PC-3 (cell line): ENCODE data around the gene ASCC3. TPM values are rescaled to one million over a fixed set of nuclear protein-coding genes. Genes with fewer than 3 reads are reported as not detected.

Experiments
- ATAC-seq: fragments of 200-7000 bp; cut with Tn5 transposase; 2 replicates; pipeline ENCODE4 v1.9.1; 2020; ENCODE audit warnings: mild to moderate bottlenecking, moderate library complexity
- BruUV-seq: library from RNA; stranded (reverse); fragments of 400-500 nt; replicated peaks from 2 replicates; lab custom pipeline; 2021; lab: Mats Ljungman, UMichigan
- CTCF ChIA-PET: fragments of 300-600 bp; sonication (Branson Sonifier 250); formaldehyde crosslinking; loops from one replicate; lab custom pipeline; 2022; ENCODE audit warnings: antibody characterized with exemption; lab: Charles Lee
- POLR2A ChIA-PET: fragments of 300-600 bp; sonication (Branson Sonifier 250); formaldehyde crosslinking; loops from one replicate; lab custom pipeline; 2022; ENCODE audit warnings: antibody characterized with exemption; ENCODE audit not compliant: unreplicated experiment; lab: Charles Lee
- DNase-seq: peaks from one replicate; pipeline ENCODE4 v3.0.0-alpha.2; 2015
- H2AFZ ChIP-seq: fragments of 300-600 bp; sonication (generic); 2 replicates; pipeline ENCODE4 v1.6.0; 2016; ENCODE audit warnings: antibody characterized with exemption, low read length
- H3F3A ChIP-seq: fragments of 300-600 bp; sonication (generic); one replicate; pipeline ENCODE4 v1.6.0; 2017; ENCODE audit warnings: antibody characterized with exemption, low read length, control low read depth, mild to moderate bottlenecking; ENCODE audit not compliant: unreplicated experiment
- H3K27ac ChIP-seq: fragments of 300-600 bp; sonication (generic); 2 replicates; pipeline ENCODE4 v1.5.1; 2016; ENCODE audit warnings: mild to moderate bottlenecking, low read length
- H3K27me3 ChIP-seq: fragments of 300-600 bp; sonication (generic); 2 replicates; pipeline ENCODE4 v1.6.1; 2016; ENCODE audit warnings: low read length, mixed read lengths
- H3K36me3 ChIP-seq: fragments of 300-600 bp; sonication (generic); 2 replicates; pipeline ENCODE4 v1.6.1; 2016; ENCODE audit warnings: low read depth, mixed run types, low read length, mixed read lengths
- H3K4me1 ChIP-seq: fragments of 300-600 bp; sonication (generic); 2 replicates; pipeline ENCODE4 v1.5.1; 2016; ENCODE audit warnings: low read length; ENCODE audit not compliant: insufficient read depth
- H3K4me2 ChIP-seq: fragments of 300-600 bp; sonication (generic); 2 replicates; pipeline ENCODE4 v1.6.0; 2016; ENCODE audit warnings: low read length
- H3K4me3 ChIP-seq: fragments of 300-600 bp; sonication (generic); 2 replicates; pipeline ENCODE4 v1.5.1; 2016; ENCODE audit warnings: mild to moderate bottlenecking, low read length, mixed read lengths
- H3K79me2 ChIP-seq: fragments of 300-600 bp; sonication (generic); 2 replicates; pipeline ENCODE4 v1.6.1; 2017; ENCODE audit warnings: low read length, mixed read lengths
- H3K9ac ChIP-seq: fragments of 300-600 bp; sonication (generic); 2 replicates; pipeline ENCODE4 v1.6.0; 2016; ENCODE audit warnings: mild to moderate bottlenecking, low read length
- H3K9me2 ChIP-seq: fragments of 300-600 bp; sonication (generic); replicated peaks from 2 replicates; pipeline ENCODE4 v1.6.1; 2016; ENCODE audit warnings: mixed run types, low read length, mixed read lengths
- H3K9me3 ChIP-seq: fragments of 300-600 bp; sonication (generic); 2 replicates; pipeline ENCODE4 v1.6.1; 2016; ENCODE audit warnings: low read length, mixed read lengths
- H4K20me1 ChIP-seq: fragments of 300-600 bp; sonication (generic); 2 replicates; pipeline ENCODE4 v1.6.1; 2016; ENCODE audit warnings: low read length, mixed read lengths
- EZH2 ChIP-seq: fragments of 300-600 bp; sonication (generic); IDR thresholded peaks from one replicate; pipeline ENCODE4 v1.6.1; 2017; ENCODE audit warnings: antibody characterized with exemption, mild to moderate bottlenecking, low read length; ENCODE audit not compliant: unreplicated experiment
- EZH2phosphoT487 ChIP-seq: fragments of 300-600 bp; sonication (generic); IDR thresholded peaks from 2 replicates; pipeline ENCODE4 v1.6.1; 2018; ENCODE audit warnings: mild to moderate bottlenecking, antibody characterized with exemption, low read length, borderline replicate concordance
- intact Hi-C: fragments of 100-400 bp; cut with micrococcal nuclease; formaldehyde crosslinking; loops from 2 replicates; pipeline ENCODE4 v1.9.0; 2023
- total RNA-seq: library from RNA; depleted of rRNA; stranded (reverse); fragments of >200 nt; gene quantifications from 2 replicates; pipeline ENCODE4 v1.2.3, GENCODE V29; 2014
- TF ChIP-seq, protein P1 (sequence below): fragments of 300-600 bp; sonication (generic); conservative IDR thresholded peaks from 2 replicates; pipeline ENCODE4 v1.5.1; 2017; ENCODE audit warnings: antibody characterized with exemption, low read depth, mild to moderate bottlenecking, low read length

Gene ASCC3
- total RNA-seq, 1 experiment from 2014 or later: 27.7 TPM

DNA sequence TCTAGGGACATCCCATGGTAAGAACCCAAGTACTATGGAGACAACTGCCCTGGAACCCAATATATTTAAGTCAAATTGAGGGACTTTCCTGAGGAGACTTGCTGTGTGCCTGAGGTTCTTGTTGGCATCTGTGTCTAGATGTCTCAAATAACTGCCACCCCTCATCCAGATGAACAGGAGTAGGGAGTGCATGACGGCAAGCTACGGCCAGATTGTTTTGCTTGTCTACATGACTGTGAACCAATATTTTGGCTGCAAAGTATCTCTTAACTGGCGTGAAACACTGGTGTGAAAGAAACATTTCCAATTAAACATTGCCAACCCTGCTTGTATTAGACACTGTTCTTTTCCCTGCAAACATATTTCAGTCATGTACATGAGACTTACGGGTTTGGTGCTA lies 364.0 kb downstream of the ASCC3 start:
- ATAC-seq (no peak), DNase-seq (no peak)
- H3K27me3 ChIP-seq: no peaks in the 10 kb centered on the region
- peaks cover 12% of the 10 kb centered on the region; the same call in 1 of the 2 replicates for H3K4me1 ChIP-seq
- H3K4me3 ChIP-seq: no peak overlapping the region
- no peak overlapping the region for H3K27ac ChIP-seq
- H4K20me1 ChIP-seq: no peaks in the 10 kb centered on the region
- no peak overlapping the region for H2AFZ ChIP-seq
- TF ChIP-seq, protein P1, sequence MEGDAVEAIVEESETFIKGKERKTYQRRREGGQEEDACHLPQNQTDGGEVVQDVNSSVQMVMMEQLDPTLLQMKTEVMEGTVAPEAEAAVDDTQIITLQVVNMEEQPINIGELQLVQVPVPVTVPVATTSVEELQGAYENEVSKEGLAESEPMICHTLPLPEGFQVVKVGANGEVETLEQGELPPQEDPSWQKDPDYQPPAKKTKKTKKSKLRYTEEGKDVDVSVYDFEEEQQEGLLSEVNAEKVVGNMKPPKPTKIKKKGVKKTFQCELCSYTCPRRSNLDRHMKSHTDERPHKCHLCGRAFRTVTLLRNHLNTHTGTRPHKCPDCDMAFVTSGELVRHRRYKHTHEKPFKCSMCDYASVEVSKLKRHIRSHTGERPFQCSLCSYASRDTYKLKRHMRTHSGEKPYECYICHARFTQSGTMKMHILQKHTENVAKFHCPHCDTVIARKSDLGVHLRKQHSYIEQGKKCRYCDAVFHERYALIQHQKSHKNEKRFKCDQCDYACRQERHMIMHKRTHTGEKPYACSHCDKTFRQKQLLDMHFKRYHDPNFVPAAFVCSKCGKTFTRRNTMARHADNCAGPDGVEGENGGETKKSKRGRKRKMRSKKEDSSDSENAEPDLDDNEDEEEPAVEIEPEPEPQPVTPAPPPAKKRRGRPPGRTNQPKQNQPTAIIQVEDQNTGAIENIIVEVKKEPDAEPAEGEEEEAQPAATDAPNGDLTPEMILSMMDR: no peak
- TF ChIP-seq EZH2 (no peak), EZH2phosphoT487 (no peak)
- no peaks in the 10 kb centered on the region for H3K9me3 ChIP-seq
- H3K4me2 ChIP-seq: no peak overlapping the region
- no peak overlapping the region for H3K9ac ChIP-seq
- POLR2A ChIA-PET: no interaction called here
- H3F3A ChIP-seq: no peaks in the 10 kb centered on the region
- CTCF ChIA-PET: no interaction called here
- intact Hi-C loops: no loop called here
- no peaks in the 10 kb centered on the region for H3K9me2 ChIP-seq
- no peaks in the 10 kb centered on the region for H3K79me2 ChIP-seq
- no peaks in the 10 kb centered on the region for H3K36me3 ChIP-seq
- no TSS peak for BruUV-seq

DNA sequence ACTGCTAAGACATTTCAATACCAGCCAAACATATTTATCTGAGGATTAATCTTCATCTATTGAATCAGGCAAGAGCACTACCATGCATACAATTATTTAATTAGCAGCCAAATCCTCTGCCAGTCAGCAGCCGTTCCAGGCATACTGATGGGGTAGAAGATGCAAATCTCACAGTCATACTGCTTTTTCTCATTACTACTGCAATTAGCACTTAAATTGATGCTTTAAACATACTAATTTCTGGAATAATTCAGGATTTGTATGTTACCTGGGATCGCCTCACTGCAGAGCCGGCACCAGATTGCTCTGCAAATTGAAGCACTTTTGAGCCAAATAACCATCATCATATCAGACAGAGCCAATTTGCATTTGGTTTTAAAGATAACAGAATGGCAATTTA lies 366.5 kb downstream of the ASCC3 start:
- Histone ChIP-seq H3F3A (no peaks in the 10 kb centered on the region), H3K4me3 (no peak overlapping the region), H3K27me3 (no peaks in the 10 kb centered on the region), H2AFZ (no peak overlapping the region), H3K9me2 (no peaks in the 10 kb centered on the region), H3K9ac (no peak overlapping the region), H4K20me1 (no peaks in the 10 kb centered on the region), H3K36me3 (no peaks in the 10 kb centered on the region; the same call in 1 of the 2 replicates), H3K27ac (no peak overlapping the region), H3K9me3 (no peaks in the 10 kb centered on the region), H3K4me2 (no peak overlapping the region), H3K4me1 (peaks cover 14% of the 10 kb centered on the region; the same call in 1 of the 2 replicates), H3K79me2 (no peaks in the 10 kb centered on the region)
- no peak for DNase-seq
- CTCF ChIA-PET: no interaction called here
- ATAC-seq: no peak
- no TSS peak for BruUV-seq
- intact Hi-C loops: no loop called here
- TF ChIP-seq EZH2 (no peak), EZH2phosphoT487 (no peak)
- TF ChIP-seq, protein P1: no peak
- POLR2A ChIA-PET: no interaction called here

DNA sequence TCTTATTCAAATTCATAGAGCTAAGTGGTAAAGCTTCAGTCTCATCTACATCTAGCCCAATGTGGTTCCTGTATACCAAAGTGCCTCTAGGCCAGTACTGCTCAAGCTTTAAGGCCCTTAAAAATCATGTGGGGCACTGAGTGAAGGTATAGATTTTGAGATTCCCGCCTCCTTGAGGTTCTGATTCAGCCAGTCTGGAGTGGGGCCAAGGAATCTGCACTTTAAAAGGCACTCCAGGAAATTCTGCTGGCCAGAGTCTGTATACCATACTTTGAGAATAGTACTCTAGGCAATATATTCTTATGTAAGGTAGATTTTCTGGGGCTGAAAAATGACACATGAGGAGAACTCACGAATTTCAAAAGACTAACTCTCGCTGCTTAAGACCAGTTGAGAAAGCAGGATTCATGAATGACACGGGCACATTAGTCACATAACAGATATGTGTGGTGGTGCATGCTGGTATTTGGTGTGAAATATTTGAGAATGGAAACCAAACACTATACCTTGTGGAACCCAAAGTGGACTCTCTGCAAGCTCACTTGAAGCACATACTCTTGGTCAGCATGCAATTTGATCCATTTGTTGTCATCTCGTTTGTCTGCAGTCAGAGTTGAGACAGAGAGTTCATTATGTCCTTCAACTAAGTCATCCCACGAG lies 368.8 kb downstream of the ASCC3 start:
- H3K4me1 ChIP-seq: peaks cover 9% of the 10 kb centered on the region; the same call in 1 of the 2 replicates
- DNase-seq (peak; percentile 50), ATAC-seq (no peak)
- no peaks in the 10 kb centered on the region for H3K27me3 ChIP-seq
- TF ChIP-seq, protein P1: no peak
- TF ChIP-seq EZH2 (no peak), EZH2phosphoT487 (no peak)
- no peak overlapping the region for H3K27ac ChIP-seq
- POLR2A ChIA-PET: no interaction called here
- no peak overlapping the region for H3K9ac ChIP-seq
- no peaks in the 10 kb centered on the region for H3F3A ChIP-seq
- no TSS peak for BruUV-seq
- no peaks in the 10 kb centered on the region for H3K79me2 ChIP-seq
- H3K9me3 ChIP-seq: no peaks in the 10 kb centered on the region
- H3K4me3 ChIP-seq: no peak overlapping the region
- CTCF ChIA-PET: no interaction called here
- no peaks in the 10 kb centered on the region for H4K20me1 ChIP-seq
- intact Hi-C loops: no loop called here
- peaks cover 3% of the 10 kb centered on the region; the same call in 1 of the 2 replicates for H3K36me3 ChIP-seq
- H2AFZ ChIP-seq: no peak overlapping the region
- H3K9me2 ChIP-seq: no peaks in the 10 kb centered on the region
- no peak overlapping the region for H3K4me2 ChIP-seq
